Renal cortical epithelial cell (primary cell): ENCODE results near the gene PPP3R2. TPM values are rescaled to one million over a fixed set of nuclear protein-coding genes. Genes with fewer than 3 reads are reported as not detected.
A peak's percentile ranks its signal among the peaks of the same experiment; 100 is the strongest.
"Not testable (repeated sequence)": the region's sequence is repeated elsewhere in the genome, so short reads cannot be mapped to it uniquely, and the experiment has no call there.

Experiments used
- DNase-seq: peaks from one replicate; pipeline ENCODE4 v3.0.0-alpha.2; 2011; ENCODE audit warnings: low read depth
- total RNA-seq: library from RNA; depleted of rRNA; stranded (reverse); fragments of >200 nt; gene quantifications from 2 replicates; pipeline ENCODE4 v1.2.3, GENCODE V29; 2014

Gene PPP3R2, protein sequence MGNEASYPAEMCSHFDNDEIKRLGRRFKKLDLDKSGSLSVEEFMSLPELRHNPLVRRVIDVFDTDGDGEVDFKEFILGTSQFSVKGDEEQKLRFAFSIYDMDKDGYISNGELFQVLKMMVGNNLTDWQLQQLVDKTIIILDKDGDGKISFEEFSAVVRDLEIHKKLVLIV
- not detected in 2 replicates for total RNA-seq

DNA sequence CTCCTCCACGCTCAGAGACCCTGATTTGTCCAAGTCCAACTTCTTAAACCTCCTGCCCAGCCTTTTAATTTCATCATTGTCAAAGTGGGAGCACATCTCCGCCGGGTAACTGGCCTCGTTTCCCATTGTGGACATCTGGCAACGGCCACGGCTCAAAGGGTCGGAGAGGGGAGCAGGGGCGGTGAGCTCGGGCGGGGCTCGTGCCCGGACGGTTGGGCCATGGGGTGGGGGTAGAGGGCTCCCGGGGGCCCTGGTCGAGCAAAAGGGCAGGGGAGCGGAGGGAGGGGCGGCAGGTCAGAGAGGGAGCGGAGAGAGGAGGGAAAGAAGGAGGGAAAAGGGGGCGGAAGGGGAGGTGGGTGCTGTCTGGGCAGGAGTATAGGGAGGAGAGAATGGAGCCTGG, at the start of gene PPP3R2:
Gene PPP3R2 (minus strand): TSS at position 174 of the 400 bp plus-strand sequence. CDS start 48 bp downstream, at position 126.
- no peak for DNase-seq

DNA sequence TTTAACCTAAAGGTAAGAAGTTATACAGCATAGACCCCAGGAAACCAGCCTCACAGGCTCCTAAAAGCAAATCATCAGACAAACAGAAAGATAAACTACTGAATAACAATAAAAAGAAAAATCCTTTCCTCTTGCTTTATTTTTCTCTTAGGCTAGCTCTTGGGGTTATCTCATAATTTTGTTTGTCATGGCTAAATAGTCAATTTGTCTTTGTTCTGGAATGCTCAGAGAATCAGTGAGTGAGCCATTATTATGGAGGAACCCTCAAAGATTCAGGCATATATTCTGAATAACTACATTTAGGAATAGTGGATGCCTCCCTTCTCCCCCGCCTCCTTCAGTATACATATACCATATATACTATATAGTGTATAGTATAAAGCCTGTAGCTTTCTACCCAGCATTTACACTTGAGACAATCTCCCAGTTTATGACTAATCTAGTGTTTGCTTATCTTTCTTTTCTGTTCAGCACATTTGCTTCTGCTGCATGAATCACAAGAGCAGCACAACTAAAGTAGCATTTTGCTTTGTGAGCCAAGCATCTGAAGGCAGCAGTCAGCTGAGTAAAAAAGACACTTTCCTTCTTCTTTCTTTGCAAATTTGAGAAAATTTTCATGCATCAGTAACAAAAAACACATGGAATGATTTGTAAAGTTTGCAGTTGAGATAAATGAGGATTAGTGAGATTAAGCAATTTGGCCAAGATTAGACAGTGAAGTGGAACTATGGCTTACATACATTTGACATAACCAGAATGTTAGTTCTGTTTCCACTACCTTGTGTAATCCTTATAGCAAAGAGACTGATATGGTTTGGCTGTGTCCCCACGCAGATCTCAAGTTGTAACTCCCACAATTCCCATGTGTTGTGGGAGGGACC, 45.3 kb upstream of the PPP3R2 start:
- DNase-seq = no peak

DNA sequence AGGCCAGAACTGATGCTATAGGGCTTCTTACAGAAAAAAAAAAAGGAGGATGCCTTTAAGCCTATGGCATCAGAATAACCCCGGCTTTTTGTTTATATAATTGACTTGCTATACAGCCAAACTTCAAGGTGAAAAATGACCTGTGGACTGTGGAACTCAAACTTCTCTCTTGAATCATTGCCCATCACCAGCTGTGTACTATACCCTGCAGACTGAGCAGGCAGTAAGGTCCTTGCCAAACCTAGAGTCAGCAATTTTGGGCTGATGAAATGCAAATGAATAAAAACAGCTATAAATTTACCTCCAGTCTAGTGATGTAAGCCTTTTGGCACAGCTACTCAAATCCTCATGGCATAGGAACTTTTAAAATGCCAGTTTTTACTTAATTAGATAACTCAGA, 44.5 kb upstream of the PPP3R2 start:
- DNase-seq = no peak

DNA sequence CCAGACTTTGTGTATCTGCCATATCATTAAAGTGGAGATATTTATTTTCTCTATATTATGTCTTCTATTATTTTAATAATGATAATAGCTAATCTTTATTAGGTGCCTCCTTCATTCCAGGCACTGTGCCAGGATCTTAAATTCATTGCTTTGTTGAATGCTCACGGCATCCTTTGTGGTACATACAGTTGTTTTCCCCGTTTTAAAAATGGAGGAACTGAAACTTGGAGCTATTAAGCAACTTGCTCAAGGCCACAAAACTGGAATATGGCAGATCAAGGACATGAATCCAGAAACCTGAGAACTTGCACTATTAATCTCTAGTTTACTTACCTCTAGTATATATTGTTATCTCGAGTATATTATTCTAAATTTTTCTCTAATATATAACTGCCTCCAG, 41.5 kb upstream of the PPP3R2 start:
- DNase-seq = no peak

DNA sequence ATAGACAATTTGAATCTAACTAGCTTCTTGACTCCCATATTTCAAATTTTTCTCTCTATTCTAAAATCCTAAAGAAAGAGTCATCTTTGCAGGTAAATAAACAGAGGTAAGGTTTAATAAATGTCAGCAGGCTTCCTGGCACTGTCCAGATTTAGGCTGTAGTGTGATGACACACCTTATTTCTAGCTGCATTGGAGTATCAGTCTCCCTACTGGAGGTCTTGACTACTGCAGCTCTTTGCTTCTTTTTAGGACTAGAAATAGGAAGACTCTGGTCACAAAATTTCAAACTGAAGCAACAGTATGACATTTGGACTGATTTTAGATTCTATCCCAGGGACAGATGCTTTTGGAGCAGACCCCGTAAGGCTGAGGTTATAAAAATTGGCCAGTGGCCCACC, 40.7 kb upstream of the PPP3R2 start:
- DNase-seq = no peak

DNA sequence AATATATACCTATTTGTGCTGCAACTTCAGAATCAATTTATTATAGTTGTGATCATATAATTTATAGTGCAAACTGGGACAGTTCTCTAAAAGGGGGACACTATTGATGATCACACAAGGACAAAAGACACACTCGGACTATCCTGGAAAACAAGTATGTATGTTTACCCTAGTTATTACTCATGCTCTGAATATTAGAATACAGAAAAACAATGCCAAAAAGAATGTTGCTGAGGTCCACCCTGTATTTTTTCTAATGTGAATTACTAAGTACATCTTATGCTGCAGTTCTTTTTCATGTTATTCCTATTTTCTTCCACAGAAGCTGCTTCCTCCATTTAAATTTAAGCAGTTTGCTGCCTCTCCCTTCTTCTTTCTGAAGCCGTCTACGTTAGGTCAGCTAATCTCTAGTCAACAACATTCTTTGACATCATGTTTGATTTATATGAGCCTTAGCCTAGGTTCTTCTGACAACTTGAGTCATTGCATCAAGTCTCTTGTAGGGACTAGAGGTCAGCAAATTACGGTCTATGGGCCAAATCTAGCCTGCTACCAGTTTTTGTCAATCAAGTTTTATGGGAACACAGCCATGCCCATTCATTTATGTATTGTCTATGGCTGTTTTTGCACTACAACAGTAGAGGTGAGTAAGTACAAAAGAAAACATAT, 40.1 kb upstream of the PPP3R2 start:
- no peak for DNase-seq

DNA sequence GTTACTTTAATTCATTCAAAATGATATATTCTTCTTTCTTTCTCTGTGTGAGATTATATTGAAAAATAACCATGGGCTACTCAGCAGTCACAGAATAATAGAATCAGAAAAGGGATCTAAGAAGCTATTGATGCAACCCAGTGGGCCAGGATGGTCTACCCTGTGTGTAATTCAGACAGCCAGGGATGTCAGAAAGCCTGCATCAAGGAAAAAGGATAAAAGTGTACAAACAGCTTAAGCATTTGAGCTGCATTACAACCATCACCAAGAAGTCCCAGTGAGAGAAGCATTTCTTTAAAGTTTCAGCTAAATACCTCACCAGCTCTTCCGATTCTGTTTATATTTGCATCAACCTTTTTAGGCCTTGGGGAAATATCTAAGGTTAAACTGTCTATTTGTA, 37.8 kb upstream of the PPP3R2 start:
- no peak for DNase-seq

DNA sequence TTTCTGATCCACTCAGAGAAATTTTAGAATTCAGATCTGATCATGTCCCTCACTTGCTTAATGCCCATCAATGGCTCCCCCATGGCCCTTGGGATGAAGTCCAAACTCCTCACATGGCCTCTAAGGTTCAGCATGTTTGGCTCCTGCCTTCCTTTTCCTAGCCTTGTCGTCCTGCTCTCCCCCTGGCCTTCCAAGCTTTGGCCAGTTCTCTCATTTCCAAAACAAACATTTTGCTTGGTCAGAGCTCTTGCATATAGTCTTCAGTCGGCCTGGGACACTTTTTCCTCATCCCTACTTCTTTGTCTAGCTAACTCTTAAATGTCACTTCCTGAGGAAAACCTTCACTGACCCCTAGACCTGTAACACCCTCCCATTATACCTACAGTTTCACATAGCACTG, 37.1 kb upstream of the PPP3R2 start:
- DNase-seq = no peak

DNA sequence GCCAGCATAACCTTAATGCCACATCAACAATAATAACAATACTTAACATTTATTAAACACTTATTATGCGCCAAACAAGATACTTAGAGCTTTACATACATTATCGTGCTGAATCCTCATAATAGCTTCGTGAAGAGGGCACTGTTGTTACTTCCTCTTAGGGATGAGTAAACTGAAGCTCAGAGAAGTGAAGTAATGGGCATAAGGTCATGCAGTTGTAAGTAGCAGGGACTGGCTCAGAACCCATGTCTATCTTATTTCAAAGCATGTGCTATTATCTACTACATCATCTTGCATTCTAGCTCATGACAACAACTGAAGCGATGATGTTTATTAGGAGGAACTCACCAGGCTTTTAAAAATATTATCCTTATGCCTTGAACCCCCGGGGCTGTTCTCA, 34.9 kb upstream of the PPP3R2 start:
- DNase-seq = no peak

DNA sequence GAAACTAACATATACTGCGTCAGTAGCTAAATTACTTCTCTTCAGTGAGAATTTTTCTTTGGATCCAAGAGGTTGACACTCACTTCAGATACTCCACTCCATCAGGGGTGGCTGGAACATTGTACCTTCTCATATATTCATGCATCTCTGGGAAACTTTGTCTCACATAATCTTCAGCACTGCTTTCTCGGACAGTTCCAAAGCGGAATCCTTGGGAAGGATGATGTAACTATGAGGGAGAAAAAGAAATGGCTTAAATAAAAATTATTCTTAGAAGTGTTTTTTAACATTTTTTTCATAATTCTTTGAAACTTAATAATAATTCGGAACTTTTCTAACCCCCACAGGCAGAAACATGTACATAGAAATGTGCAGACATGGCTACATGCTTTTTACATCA, 33.4 kb upstream of the PPP3R2 start:
- peak; percentile 4 for DNase-seq

DNA sequence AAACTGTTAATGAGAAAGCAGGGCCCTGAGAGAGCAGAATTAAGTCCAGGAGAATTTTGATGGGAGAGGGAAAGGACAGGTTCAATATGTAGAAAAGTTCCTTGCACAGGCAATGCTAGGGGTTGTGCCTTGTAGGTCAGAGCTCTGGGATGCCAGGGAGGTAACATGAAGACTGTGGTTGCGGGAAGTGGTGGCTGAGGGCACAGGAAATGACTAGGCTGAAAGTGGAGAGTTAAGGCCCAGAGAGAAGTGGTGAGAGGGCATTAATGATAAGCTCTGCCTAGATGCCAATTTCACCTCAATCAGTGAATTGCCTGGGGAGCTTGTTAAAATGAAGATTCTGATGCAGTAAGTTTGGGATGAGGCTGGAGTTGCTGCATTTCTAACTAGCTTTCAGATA, 31.5 kb upstream of the PPP3R2 start:
- no peak for DNase-seq

DNA sequence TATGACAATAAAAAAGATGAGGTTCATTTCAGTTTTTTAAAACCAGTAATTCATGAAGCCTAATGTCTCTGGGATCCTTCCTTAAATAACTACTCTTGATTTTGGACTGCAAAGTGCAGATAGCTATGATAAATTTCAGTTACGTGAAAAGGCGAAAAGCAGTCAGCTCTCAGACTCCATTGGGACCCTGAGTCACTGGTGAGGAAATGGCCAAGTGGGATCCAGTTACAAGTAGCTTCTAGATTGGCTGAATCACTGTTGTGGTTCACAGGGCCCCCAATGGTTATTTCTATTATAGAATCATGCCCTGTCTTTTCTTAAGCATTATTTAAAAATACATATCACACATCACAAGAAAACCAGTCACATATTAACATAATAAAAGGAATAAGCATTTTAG, 31.1 kb upstream of the PPP3R2 start:
- DNase-seq = no peak

DNA sequence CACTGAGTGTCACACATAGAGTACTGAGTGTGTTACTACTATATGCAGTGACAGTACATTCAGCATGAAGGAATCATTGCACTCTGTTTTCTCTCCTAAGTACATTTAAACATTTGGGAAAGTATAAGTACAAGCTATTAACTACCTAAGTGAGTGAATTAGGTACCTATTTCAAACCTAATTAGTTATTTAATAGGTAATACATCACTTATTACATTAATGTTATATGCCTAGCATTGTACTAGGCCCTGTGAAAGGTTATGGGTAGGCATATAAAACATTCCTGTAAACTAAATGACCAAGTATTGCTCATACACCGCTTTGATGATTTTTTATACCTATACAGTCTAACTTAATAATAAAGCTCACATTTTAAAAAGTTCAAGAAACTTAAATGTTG, 25.7 kb upstream of the PPP3R2 start:
- DNase-seq = peak; percentile 40

DNA sequence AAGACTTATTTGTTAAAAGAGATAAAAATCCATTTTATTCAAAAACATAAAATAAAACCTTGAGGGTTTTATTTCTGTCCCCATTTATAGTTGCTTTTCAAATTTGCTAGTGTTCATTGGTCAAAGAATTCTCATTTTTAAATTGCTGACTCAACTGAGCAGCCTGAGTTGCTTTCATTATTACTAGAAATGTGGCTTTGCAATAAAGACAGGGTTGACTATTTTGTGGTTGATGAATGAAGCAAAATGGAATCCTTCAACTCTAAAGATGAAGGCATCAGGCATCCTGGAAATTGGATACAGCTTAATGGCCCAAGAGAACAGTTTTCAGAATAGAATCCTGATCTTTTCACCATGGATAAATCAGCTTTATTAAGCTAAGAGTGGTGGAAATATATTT, 23.9 kb upstream of the PPP3R2 start:
- DNase-seq = peak; percentile 1

DNA sequence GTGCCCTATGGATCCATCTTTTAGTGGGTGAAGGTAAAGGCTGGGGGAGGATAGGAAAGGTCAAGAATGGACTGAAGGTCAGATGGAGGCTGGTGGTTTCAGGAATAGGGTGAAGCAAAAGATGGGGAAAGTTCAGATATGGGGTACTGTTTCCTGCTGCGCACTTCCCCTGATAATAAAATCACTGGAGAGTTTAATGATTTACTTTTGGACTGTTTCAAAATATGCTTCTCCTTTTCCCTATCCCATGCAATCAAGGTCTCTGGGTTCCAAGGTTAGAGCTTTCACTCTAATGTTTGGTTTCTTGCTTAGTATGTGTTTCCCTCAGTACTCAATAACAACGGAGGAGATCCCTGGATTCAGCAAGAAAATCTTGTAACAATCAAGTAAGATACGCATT, 10.8 kb upstream of the PPP3R2 start:
- DNase-seq = no peak

DNA sequence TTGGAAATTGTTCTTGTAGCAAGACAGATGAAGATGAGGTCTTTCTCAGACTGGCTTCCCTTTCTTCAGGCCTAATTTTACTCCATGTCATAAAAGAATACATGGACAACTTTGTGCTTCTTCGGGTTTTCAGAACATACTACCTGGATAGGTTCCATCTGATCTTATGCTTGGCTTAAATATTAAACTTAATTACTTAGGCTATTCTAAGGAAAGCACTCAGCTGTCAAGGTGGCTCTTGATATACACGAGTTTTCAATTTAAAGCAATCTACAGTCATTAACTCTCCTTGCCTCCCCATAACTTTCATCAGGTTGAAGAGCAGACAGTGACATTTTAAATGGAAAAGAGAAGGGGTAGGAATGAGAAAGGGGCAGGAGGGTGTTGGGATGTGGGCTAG, 9.5 kb upstream of the PPP3R2 start:
- no peak for DNase-seq

DNA sequence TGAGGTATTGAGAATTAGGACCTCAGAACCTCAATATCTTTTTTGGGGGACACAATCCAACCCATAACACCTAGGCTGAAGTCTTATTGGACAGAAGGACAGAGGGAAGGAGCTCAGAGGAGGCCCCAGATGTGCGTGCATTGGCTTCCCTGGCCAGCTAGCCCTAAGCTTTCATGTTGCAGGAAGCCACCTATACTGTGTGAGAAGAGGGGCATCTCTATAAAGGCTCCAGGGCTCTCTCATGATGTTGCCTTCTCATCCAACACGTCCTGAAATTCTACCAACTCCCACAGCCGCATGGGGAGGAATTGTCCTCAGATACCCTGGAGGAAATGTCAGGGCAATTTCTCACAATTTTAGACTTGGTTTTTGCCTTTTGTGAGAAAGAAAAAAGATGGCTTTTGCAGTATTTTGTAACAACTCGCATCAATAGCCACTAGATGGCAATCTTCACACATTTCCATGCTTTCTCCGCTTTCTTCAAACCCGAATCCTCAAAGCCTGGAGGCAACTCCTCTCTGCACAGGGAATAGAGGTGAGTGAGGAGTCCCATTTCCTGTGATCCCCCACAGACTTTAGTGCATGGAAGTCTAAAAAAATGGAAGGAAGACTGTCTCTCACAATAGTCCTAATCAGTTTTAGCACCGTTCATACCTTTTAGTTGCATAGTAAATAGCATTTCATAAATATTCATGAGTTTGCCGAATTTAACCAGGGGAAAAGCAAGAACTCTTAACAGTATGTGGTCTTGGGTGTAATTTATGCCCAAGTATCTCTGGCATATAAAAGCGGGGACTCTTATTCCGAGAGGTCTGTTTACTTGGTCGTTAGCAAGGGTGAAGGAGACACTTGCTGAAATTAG, 7.4 kb upstream of the PPP3R2 start:
- DNase-seq = peak; percentile 58

DNA sequence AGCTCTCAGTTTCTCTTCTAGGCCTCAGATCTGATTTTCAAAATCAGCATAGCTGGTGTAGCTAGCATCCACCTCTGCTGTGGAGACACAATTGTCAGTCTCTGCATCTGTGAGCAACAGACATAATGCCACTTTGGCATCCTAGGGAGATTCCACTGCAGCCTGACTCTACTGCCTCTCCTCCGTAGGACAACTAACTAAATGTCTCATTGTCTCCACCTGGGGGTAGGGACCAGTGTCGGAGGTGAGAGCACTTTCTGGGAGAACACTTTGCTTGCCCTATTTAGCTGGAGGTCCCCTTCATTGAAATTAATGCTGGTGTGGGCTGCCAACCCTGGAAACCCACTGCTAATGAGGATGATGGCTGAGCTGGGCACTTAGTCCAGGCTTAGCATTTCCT, 1.4 kb downstream of the PPP3R2 start:
- no peak for DNase-seq

DNA sequence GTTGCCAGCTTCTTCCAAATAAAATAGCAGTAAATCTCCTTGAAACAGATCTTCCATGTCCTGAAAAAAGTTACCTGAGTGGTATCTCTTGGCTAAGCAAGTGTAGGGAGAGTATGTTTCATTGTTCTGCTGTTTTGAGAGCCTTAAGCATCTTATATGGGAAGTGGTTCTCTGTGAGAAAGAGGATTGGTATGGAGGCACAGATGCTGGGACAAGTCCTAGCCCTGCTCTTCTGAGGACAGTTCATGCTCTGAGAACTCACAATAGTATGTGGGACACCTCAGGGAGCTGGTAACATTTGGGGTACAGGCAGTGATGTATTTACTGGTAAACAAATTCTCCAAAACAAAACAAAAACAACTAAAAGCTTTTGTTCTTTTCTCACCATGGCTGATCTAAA, 2.0 kb downstream of the PPP3R2 start:
- no peak for DNase-seq

DNA sequence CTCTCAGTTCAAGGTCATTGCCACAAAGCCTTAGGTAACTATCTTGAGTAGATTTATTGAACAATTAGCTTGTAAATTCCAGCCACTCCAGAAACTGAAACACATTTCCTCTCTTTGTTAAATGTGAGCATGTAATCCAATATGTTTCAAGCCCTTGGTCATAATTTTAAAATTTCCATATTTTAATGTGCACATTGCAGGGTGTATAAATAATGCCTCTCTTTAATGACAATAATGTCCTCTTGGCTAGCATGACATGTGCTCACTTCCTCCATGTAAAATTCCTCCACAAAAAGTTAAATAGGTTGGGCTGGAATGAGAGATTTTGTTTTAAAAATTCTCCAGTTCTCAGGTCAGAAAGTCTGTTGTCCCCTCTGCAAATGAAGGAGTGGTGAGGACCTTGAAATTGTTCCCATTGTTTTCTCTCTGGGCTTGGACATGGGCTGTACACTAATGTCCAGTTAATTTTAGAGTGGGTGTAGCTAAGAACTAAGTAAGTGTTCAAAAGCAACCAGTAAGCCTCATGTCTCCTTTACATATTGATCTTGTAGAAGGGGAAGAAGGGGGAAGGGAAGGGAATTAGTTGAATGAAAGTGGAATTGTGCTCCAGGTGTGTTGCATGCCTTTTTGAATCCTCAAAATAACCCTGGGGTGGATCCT, 2.9 kb downstream of the PPP3R2 start:
- no peak for DNase-seq

DNA sequence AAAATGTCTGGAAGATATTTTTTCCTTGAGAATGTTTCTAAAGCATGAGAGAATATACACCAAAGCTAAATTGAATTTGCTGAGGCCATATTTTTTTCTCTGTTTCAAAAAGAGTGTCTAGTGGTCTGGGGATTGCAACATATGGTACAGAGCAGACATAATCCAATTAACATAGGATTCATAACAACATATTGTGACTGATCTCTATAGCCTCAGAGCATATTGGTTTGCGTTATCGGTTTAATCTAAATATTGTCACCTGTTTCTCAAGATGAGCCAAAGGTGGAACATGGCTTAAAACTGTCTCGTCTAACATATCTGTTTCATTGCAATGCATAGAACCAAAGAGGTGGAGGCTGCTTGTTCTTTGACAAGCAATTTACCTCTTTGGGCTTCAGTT, 3.9 kb downstream of the PPP3R2 start:
- DNase-seq = no peak

DNA sequence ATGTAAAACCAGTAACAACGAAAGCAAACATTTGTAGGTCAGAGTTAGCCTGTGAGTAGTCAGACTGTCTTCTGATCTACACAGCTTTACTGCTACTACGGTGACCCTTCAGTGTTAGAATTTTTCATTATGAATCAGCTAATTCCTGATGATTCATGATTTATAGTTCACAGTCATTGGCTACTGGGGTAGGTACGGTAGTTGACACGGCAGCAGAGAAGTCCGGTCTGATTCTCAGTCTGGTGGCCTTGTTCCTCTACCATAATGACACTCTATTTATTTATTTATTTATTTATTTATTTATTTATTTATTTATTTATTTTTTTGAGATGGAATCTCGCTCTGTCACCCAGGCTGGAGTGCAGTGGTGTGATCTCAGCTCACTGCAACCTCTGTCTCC, 4.7 kb downstream of the PPP3R2 start:
- DNase-seq = not testable (repeated sequence)
